ENCODE data around the gene GRM7. TPM values are rescaled to one million over a fixed set of nuclear protein-coding genes. Genes with fewer than 3 reads are reported as not detected.

Gene GRM7
- total and polyA plus RNA-seq, 5 experiments from 2014 or later: not detected

- peaks cover 0 to 3% (median 0%) of the 10 kb centered on the region in 9 donors for H3K9me3 Mint-ChIP-seq
- no peak overlapping the region for H3K4me3 Mint-ChIP-seq
- no peak overlapping the region for H3K27ac Mint-ChIP-seq
- no peaks in the 10 kb centered on the region for H3K4me1 Mint-ChIP-seq
- ATAC-seq: no peak
- DNase-seq: no peak
- H3K27me3 Mint-ChIP-seq: no peaks in the 10 kb centered on the region
- no peaks in the 10 kb centered on the region for H3K36me3 Mint-ChIP-seq
- POLR2A ChIA-PET: no interaction called here
These were observed 562.1 kb downstream of the GRM7 start for GRCh38 chr3:7423036-7423435.

GRCh38 chr3:7423995-7424394 lies 563.1 kb downstream of the GRM7 start:
- POLR2A ChIA-PET: no interaction called here
- Mint-ChIP-seq H3K4me3 (no peak overlapping the region), H3K36me3 (no peaks in the 10 kb centered on the region), H3K9me3 (peaks cover 0 to 6% (median 0%) of the 10 kb centered on the region in 9 donors), H3K27ac (no peak overlapping the region), H3K4me1 (no peaks in the 10 kb centered on the region), H3K27me3 (no peaks in the 10 kb centered on the region)
- ATAC-seq (no peak), DNase-seq (no peak)

GRCh38 chr3:7428206-7428718 lies 567.3 kb downstream of the GRM7 start:
- no peak overlapping the region for H3K27ac Mint-ChIP-seq

DNA sequence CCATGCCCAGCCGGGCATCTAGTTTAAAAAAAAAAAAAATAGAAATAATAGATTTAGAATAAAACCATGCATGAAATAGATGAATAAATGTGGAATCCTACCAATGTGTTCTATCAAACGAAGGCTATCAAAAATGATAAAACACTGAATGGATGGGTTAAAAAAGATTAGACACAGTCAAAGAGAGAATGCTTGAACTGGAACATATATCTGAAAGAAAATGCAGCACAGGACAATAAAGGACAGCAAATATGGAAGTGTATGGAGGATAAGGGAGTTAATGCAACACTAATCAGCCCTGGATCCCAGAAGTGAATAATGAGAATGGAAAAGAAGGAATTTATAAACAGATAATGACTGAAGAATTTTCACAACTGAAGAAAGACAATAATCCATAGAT lies 571.7 kb downstream of the GRM7 start:
- H3K27me3 Mint-ChIP-seq: peaks cover 0 to 3% (median 0%) of the 10 kb centered on the region in 5 donors
- peaks cover 4 to 28% (median 15%) of the 10 kb centered on the region in 9 donors for H3K9me3 Mint-ChIP-seq
- no peak overlapping the region for H3K27ac Mint-ChIP-seq
- H3K4me1 Mint-ChIP-seq: peaks cover 0 to 1% (median 0%) of the 10 kb centered on the region in 4 donors
- ATAC-seq (no peak), DNase-seq (no peak)
- no peak overlapping the region for H3K4me3 Mint-ChIP-seq
- POLR2A ChIA-PET: no interaction called here
- H3K36me3 Mint-ChIP-seq: peaks cover 0 to 6% (median 0%) of the 10 kb centered on the region in 3 donors

More at GRCh38 chr3:7428206-7428718, 567.3 kb downstream of the GRM7 start:
- POLR2A ChIA-PET: no interaction called here
- no peak for ATAC-seq
- peaks cover 0 to 6% (median 0%) of the 10 kb centered on the region in 3 donors for H3K36me3 Mint-ChIP-seq
- H3K27me3 Mint-ChIP-seq: no peaks in the 10 kb centered on the region
- H3K4me1 Mint-ChIP-seq: no peaks in the 10 kb centered on the region
- H3K9me3 Mint-ChIP-seq: peaks cover 0 to 17% (median 7%) of the 10 kb centered on the region in 9 donors
- DNase-seq: no peak
- H3K4me3 Mint-ChIP-seq: no peak overlapping the region

GRCh38 chr3:7433073-7433472 lies 572.2 kb downstream of the GRM7 start:
- DNase-seq (no peak), ATAC-seq (no peak)
- peaks cover 4 to 28% (median 15%) of the 10 kb centered on the region in 9 donors for H3K9me3 Mint-ChIP-seq
- peaks cover 0 to 8% (median 0%) of the 10 kb centered on the region in 5 donors for H3K27me3 Mint-ChIP-seq
- H3K27ac Mint-ChIP-seq: no peak overlapping the region
- peaks cover 0 to 3% (median 0%) of the 10 kb centered on the region in 4 donors for H3K4me1 Mint-ChIP-seq
- peaks cover 0 to 6% (median 0%) of the 10 kb centered on the region in 3 donors for H3K36me3 Mint-ChIP-seq
- POLR2A ChIA-PET: no interaction called here
- H3K4me3 Mint-ChIP-seq: no peak overlapping the region

DNA sequence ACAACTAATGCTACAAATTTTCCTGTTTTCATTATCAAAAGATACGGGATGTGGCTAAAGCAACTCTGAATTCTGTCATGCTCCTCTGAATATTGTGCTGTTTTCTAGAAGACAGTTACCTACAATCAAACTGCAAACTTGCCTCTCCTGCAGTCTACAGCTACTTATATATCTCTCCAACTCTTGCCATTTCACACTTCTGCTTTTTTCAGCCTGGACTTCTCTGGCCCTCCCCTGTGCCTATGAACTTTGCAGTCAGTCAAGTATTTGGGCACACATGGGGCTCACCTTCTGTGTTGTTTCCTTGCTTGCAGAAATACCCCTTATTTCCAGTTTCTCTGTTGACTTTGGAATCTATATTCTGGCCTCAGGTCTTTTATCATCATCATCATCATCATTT lies 575.6 kb downstream of the GRM7 start:
- Mint-ChIP-seq H3K27ac (no peak overlapping the region), H3K36me3 (peaks cover 0 to 6% (median 0%) of the 10 kb centered on the region in 3 donors), H3K4me3 (no peak overlapping the region), H3K27me3 (peaks cover 0 to 9% (median 0%) of the 10 kb centered on the region in 5 donors), H3K4me1 (peaks cover 0 to 4% (median 0%) of the 10 kb centered on the region in 4 donors), H3K9me3 (peaks cover 4 to 25% (median 13%) of the 10 kb centered on the region in 9 donors)
- POLR2A ChIA-PET: no interaction called here
- ATAC-seq: no peak
- no peak for DNase-seq

DNA sequence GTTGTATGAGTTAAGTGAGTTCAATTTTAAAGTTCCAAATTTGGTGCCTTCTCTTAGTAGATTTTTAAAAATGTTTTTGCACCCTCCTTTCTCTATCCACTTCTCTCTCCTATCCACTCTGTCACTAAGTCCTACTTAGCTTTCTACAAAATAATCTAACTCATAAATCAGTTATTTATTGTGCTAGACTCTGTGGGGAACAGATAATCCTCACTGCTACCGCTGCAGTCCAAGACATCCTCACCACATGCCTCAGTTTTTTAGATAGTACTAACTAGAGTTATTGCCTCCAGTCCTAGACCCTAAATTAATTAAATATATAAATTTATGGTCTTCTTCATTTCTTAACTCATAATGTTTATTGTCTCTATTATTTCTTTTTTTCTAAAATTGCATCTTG lies 576.3 kb downstream of the GRM7 start:
- H3K9me3 Mint-ChIP-seq: peaks cover 4 to 24% (median 13%) of the 10 kb centered on the region in 9 donors
- H3K27ac Mint-ChIP-seq: no peak overlapping the region
- peaks cover 0 to 4% (median 0%) of the 10 kb centered on the region in 4 donors for H3K4me1 Mint-ChIP-seq
- ATAC-seq: no peak
- POLR2A ChIA-PET: no interaction called here
- H3K4me3 Mint-ChIP-seq: no peak overlapping the region
- peaks cover 0 to 9% (median 0%) of the 10 kb centered on the region in 5 donors for H3K27me3 Mint-ChIP-seq
- no peak for DNase-seq
- H3K36me3 Mint-ChIP-seq: peaks cover 0 to 6% (median 0%) of the 10 kb centered on the region in 3 donors

- DNase-seq (no peak), ATAC-seq (no peak)
- POLR2A ChIA-PET: no interaction called here
- peaks cover 0 to 4% (median 0%) of the 10 kb centered on the region in 4 donors for H3K4me1 Mint-ChIP-seq
- H3K4me3 Mint-ChIP-seq: no peak overlapping the region
- H3K27me3 Mint-ChIP-seq: peaks cover 0 to 9% (median 0%) of the 10 kb centered on the region in 5 donors
- H3K36me3 Mint-ChIP-seq: no peaks in the 10 kb centered on the region
- H3K27ac Mint-ChIP-seq: no peak overlapping the region
- H3K9me3 Mint-ChIP-seq: peaks cover 2 to 22% (median 6%) of the 10 kb centered on the region in 9 donors
These were observed 578.3 kb downstream of the GRM7 start for GRCh38 chr3:7439101-7439680.

- ATAC-seq (no peak), DNase-seq (no peak)
- Mint-ChIP-seq H3K27me3 (peaks cover 0 to 8% (median 3%) of the 10 kb centered on the region in 5 donors), H3K36me3 (no peaks in the 10 kb centered on the region), H3K9me3 (peaks cover 0 to 8% (median 0%) of the 10 kb centered on the region in 9 donors), H3K4me1 (no peaks in the 10 kb centered on the region), H3K27ac (no peak overlapping the region), H3K4me3 (no peak overlapping the region)
- POLR2A ChIA-PET: no interaction called here
These were observed 584.0 kb downstream of the GRM7 start for GRCh38 chr3:7444886-7445285.

DNA sequence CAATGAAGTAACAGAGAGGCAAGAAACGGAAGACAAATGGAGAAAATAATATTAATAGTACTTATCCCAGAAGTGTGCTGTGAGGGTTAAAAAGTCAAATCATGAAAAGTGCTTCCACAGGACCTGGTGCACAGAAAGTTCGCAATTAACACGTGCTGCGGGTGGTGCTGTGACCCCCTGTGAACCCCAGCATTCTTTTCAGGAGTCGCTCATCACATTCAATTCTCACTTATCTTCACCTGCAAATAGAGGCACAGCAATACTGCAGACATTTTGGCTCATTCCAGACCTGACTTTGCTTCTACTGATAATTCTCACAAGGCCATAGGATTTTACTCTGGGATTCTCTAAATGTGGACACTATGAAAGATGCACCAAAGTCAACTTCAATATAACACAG lies 584.4 kb downstream of the GRM7 start:
- no peak for DNase-seq
- H3K4me3 Mint-ChIP-seq: no peak overlapping the region
- H3K9me3 Mint-ChIP-seq: peaks cover 0 to 8% (median 0%) of the 10 kb centered on the region in 9 donors
- no peaks in the 10 kb centered on the region for H3K36me3 Mint-ChIP-seq
- H3K27me3 Mint-ChIP-seq: peaks cover 0 to 8% (median 3%) of the 10 kb centered on the region in 5 donors
- no peaks in the 10 kb centered on the region for H3K4me1 Mint-ChIP-seq
- no peak for ATAC-seq
- no peak overlapping the region for H3K27ac Mint-ChIP-seq
- POLR2A ChIA-PET: no interaction called here

DNA sequence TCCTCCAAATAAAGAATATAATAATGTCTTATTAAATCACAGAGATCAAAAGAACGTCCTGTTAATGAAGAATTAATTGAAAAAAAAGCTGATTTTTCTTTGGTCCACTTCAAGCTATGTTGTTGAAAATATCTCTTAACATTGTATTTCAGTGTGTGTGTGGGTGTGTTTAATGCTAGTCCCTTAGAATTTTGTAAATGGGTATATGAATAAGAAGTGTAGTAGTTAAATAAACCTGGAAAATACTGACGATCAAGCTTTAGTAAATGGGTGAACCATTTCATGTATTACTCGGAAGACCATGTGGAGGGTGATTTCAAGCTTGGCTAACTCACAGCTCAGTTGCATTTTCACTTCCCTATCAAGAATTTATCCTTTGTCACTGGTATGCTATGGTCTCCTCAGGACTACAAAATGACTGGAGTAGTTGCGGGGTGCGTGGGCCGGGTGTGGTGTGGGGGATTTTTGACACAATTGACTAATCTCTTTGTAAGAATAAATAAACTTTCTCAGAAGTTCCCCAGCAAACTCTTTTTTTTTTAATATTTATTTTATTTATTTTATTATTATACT lies 586.4 kb downstream of the GRM7 start:
- H3K4me3 Mint-ChIP-seq: no peak overlapping the region
- DNase-seq (no peak), ATAC-seq (no peak)
- POLR2A ChIA-PET: no interaction called here
- peaks cover 0 to 13% (median 0%) of the 10 kb centered on the region in 9 donors for H3K9me3 Mint-ChIP-seq
- no peaks in the 10 kb centered on the region for H3K36me3 Mint-ChIP-seq
- peaks cover 0 to 8% (median 3%) of the 10 kb centered on the region in 5 donors for H3K27me3 Mint-ChIP-seq
- no peaks in the 10 kb centered on the region for H3K4me1 Mint-ChIP-seq
- no peak overlapping the region for H3K27ac Mint-ChIP-seq

DNA sequence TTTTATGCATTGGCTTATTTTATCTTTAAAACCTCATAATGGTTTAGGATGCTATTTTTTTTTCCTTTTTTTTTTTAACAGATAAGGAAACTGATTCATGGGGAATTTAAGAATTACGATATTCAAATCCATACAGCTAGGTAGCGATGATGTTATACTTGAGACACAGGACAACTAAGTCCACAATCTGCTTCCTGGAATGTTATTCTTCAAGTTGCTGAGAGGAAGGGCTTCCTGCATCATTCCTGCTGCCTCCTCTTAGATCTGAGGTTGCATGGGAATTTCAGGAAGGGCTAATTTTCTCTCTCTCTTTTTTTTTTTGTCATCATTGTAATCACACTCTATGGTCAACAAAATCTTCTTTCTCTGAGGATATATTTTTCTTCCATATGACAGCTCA lies 595.5 kb downstream of the GRM7 start:
- Mint-ChIP-seq H3K9me3 (peaks cover 0 to 16% (median 0%) of the 10 kb centered on the region in 9 donors), H3K27me3 (no peaks in the 10 kb centered on the region), H3K36me3 (no peaks in the 10 kb centered on the region), H3K27ac (no peak overlapping the region), H3K4me1 (no peaks in the 10 kb centered on the region), H3K4me3 (no peak overlapping the region)
- ATAC-seq: no peak
- POLR2A ChIA-PET: no interaction called here
- DNase-seq: no peak

- DNase-seq: no peak
These were observed 600.4 kb downstream of the GRM7 start for GRCh38 chr3:7461202-7461825.

More at GRCh38 chr3:7461202-7461825, 600.4 kb downstream of the GRM7 start:
- POLR2A ChIA-PET: no interaction called here
- Mint-ChIP-seq H3K4me3 (no peak overlapping the region), H3K4me1 (no peaks in the 10 kb centered on the region), H3K27me3 (peaks cover 0 to 9% (median 2%) of the 10 kb centered on the region in 5 donors), H3K9me3 (peaks cover 0 to 28% (median 4%) of the 10 kb centered on the region in 9 donors), H3K27ac (no peak overlapping the region), H3K36me3 (peaks cover 0 to 4% (median 0%) of the 10 kb centered on the region in 3 donors)
- ATAC-seq: no peak

Data from naive thymus-derived CD8-positive, alpha-beta T cell (primary cell).